ENCODE results near the gene SDF4.

DNA sequence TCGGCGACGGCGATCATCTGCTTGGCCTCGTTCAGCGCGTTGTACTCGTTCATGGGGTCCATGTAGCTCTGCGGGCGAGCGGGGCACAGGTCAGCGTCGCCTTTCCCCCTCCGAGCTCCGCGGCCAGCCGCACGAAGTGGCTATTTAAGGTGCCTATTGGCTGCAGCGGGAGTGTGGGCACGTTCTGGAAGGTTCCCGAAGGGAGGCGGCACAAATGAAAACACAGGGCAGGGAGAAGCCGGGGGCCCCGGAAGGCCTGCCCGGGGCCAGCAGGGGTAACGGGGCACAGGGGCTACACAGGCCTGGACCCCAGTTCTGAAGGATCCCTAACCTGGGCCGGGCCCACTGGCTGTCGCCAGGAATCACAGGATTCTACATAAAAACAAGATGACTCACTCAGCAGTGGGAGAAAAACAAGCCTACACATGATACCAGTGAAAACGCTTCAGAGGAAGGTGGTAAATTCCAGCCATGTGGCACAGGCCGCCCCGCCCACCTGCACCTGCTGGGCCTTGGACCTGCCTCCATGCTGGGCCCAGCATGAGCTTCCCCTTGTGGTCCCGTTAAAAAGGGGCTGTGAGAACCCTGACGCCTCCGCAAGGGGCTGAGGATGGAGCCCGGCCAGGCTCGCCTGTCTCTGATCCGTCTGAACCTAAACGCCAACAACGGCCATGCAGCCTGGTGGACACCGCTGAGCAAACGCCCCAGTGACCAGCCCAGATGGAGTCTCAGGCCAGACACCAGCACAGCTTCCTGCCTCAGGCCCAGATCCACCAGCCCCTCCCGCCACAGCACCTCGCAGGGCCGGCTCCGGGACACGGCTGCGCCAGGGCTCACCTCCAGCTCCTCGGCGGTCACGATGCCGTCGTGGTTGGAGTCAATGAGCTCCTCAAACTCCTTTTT, 13.9 kb downstream of the SDF4 start:
- TF ChIP-seq POLR2A (IDR thresholded peaks at IDR 0.05) = no peak
- TF ChIP-seq CTCF (IDR thresholded peaks at IDR 0.05 in 4 of 5, conservative IDR thresholded peaks at IDR 0.05 in 1 of 5) = no peak

All from gastrocnemius medialis (tissue), 4 donors.